ENCODE data around the gene TAGLN3. TPM values are rescaled to one million over a fixed set of nuclear protein-coding genes. Genes with fewer than 3 reads are reported as not detected.

TAGLN3 gene
- total RNA-seq, 2 experiments from 2014 or later, result 0.89 to 1.2 TPM

DNA sequence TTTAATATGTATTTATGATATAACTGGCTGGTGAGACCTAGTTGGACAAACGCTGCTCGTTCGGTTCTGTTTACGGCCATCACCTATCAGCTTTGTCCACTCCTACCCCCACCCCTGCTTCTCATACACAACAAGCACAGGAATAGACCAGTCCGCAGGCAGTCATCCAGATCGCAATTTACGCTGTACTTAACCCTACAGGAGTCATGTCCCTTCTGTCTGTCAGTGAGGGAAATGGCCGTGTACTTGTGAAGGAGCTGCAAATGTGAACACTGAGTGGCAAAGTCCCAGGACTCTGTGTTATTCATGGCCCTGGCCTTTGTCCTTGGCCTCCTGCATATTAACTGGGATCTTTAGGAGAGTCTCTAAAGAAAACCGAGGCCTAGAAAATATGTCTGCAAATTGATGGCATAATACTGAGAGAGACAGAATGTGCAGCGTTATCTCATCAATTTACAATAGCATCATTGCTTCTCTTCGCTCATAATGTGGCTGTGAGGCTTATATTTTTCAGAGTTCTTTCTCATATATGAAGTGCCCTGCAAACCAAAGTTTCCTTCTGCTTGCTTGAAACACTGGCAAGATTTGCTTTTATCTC is 27.1 kb upstream of the TAGLN3 start:
- intact Hi-C loops (cut with micrococcal nuclease), result no loop called here
- POLR2A ChIA-PET, result no interaction called here

DNA sequence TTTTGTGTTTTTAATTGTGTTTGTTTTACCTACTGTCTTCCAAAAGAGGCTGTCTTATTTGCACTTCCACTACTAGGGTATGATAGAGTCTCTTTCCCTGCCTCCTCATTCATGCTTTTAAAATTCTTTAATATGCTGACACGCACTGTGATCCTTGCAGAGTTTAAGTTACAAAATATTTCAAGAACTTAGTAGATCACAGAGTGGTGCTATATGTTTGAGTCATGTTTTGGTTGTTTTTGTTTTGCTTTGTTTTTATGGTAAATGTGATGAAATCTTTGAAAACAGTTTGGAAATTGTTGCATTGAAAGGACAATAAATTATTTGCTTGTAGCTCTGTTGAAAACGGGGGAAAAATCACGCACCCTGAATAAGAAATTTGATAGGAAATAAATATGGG is 25.8 kb upstream of the TAGLN3 start:
- TF ChIP-seq, protein P1, sequence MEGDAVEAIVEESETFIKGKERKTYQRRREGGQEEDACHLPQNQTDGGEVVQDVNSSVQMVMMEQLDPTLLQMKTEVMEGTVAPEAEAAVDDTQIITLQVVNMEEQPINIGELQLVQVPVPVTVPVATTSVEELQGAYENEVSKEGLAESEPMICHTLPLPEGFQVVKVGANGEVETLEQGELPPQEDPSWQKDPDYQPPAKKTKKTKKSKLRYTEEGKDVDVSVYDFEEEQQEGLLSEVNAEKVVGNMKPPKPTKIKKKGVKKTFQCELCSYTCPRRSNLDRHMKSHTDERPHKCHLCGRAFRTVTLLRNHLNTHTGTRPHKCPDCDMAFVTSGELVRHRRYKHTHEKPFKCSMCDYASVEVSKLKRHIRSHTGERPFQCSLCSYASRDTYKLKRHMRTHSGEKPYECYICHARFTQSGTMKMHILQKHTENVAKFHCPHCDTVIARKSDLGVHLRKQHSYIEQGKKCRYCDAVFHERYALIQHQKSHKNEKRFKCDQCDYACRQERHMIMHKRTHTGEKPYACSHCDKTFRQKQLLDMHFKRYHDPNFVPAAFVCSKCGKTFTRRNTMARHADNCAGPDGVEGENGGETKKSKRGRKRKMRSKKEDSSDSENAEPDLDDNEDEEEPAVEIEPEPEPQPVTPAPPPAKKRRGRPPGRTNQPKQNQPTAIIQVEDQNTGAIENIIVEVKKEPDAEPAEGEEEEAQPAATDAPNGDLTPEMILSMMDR (IDR thresholded peaks at IDR 0.05), result no peak
- CTCF ChIA-PET, result interaction anchor here (9.8 to 16.4 kb wide), 2 partner anchors 42 to 254 kb away, joined by 98 to 318 read pairs; no protein-coding TSS in a partner anchor
- POLR2A ChIA-PET, result no interaction called here
- no peaks in the 10 kb centered on the region for H3K4me1 Mint-ChIP-seq (ENCODE audit: low read depth)
- no peaks in the 10 kb centered on the region for H3K36me3 Mint-ChIP-seq (ENCODE audit: low read depth)
- DNase-seq, result no peak
- H3K27me3 Mint-ChIP-seq, result no peaks in the 10 kb centered on the region
- no peak overlapping the region for H3K4me3 Mint-ChIP-seq
- intact Hi-C loops (cut with micrococcal nuclease), result no loop called here
- no peak for ATAC-seq
- no peaks in the 10 kb centered on the region for H3K9me3 Mint-ChIP-seq
- H3K27ac Mint-ChIP-seq, result no peak overlapping the region

More for the DNA sequence above, 27.1 kb upstream of the TAGLN3 start:
- H3K4me3 Mint-ChIP-seq, result no peak overlapping the region
- H3K27ac Mint-ChIP-seq, result no peak overlapping the region
- CTCF ChIA-PET, result interaction anchor here (1.2 to 16.4 kb wide), 4 partner anchors 43 to 302 kb away, joined by 3 to 318 read pairs (median 52); no protein-coding TSS in a partner anchor
- DNase-seq (no peak), ATAC-seq (no peak)
- H3K36me3 Mint-ChIP-seq (ENCODE audit: low read depth), result no peaks in the 10 kb centered on the region
- H3K9me3 Mint-ChIP-seq, result no peaks in the 10 kb centered on the region
- TF ChIP-seq, protein P1 (IDR thresholded peaks at IDR 0.05), result no peak
- H3K27me3 Mint-ChIP-seq, result no peaks in the 10 kb centered on the region
- H3K4me1 Mint-ChIP-seq (ENCODE audit: low read depth), result peaks cover 5% of the 10 kb centered on the region

DNA sequence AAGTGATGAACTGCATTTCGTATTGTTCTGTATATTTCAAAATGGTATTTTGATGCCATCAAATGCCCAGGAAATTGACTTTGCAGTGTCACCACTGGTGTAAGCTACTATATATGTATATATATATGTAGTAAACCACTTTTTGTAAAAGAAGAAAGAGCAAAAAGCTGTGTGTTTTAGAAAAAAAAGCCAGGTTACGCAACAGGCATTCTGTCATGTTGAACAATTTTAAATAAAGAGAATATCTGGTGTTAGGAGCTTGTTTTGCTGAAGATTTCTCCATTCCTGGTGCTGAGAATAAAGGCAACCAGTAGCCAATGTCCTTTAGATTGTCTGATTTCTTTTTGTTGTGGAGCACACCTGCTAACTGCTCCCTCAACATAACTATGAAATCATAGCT is 23.6 kb upstream of the TAGLN3 start:
- ChIA-PET POLR2A (no interaction called here), CTCF (interaction anchor here (0.7 to 16.4 kb wide), 6 partner anchors 13 to 256 kb away, joined by 3 to 318 read pairs (median 6); no protein-coding TSS in a partner anchor)
- no peaks in the 10 kb centered on the region for H3K36me3 Mint-ChIP-seq (ENCODE audit: low read depth)
- TF ChIP-seq, protein P1 (IDR thresholded peaks at IDR 0.05), result no peak
- DNase-seq (no peak), ATAC-seq (no peak)
- intact Hi-C loops (cut with micrococcal nuclease), result no loop called here
- H3K9me3 Mint-ChIP-seq, result no peaks in the 10 kb centered on the region
- peaks cover 7% of the 10 kb centered on the region for H3K4me1 Mint-ChIP-seq (ENCODE audit: low read depth)
- no peak overlapping the region for H3K27ac Mint-ChIP-seq
- H3K27me3 Mint-ChIP-seq, result no peaks in the 10 kb centered on the region
- no peak overlapping the region for H3K4me3 Mint-ChIP-seq

DNA sequence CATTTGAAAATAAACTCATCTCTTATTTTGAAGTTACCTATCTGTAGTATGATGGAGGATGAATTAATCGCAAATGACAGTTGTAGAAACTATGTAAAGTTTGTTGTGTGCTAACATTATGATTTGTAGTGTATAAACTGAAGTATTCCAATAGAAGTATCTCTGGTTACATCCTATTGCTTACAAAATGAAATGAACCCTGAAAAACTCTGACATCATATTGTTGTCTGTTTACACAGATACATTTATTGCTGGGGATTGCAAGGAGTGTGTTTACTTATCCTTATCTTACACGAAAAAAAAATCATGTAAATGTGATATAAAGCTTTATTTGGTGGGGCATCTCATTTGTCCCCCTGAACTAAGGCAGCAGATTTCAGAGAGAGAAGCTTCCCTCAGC is 22.5 kb upstream of the TAGLN3 start:
- no peaks in the 10 kb centered on the region for H3K9me3 Mint-ChIP-seq
- intact Hi-C loops (cut with micrococcal nuclease), result no loop called here
- H3K27me3 Mint-ChIP-seq, result no peaks in the 10 kb centered on the region
- CTCF ChIA-PET, result interaction anchor here (1.0 to 7.3 kb wide), 3 partner anchors 9 to 37 kb away, joined by 3 to 73 read pairs (median 44); no protein-coding TSS in a partner anchor
- TF ChIP-seq, protein P1 (IDR thresholded peaks at IDR 0.05), result no peak
- H3K27ac Mint-ChIP-seq, result no peak overlapping the region
- ATAC-seq (no peak), DNase-seq (no peak)
- POLR2A ChIA-PET, result no interaction called here
- H3K36me3 Mint-ChIP-seq (ENCODE audit: low read depth), result peaks cover 6% of the 10 kb centered on the region
- peaks cover 17% of the 10 kb centered on the region for H3K4me1 Mint-ChIP-seq (ENCODE audit: low read depth)
- no peak overlapping the region for H3K4me3 Mint-ChIP-seq
